HG02588 (cell line): Measurements from ENCODE around the gene RPTOR.
"Not testable (repeated sequence)": the region's sequence is repeated elsewhere in the genome, so short reads cannot be mapped to it uniquely, and the experiment has no call there.

ENCODE experiments used
- ATAC-seq: cut with Tn5 transposase; IDR thresholded peaks from one replicate; pipeline ENCODE4 v1.9.1; 2021; ENCODE audit warnings: mild to moderate bottlenecking, moderate library complexity; ENCODE audit not compliant: unreplicated experiment

Gene RPTOR

DNA sequence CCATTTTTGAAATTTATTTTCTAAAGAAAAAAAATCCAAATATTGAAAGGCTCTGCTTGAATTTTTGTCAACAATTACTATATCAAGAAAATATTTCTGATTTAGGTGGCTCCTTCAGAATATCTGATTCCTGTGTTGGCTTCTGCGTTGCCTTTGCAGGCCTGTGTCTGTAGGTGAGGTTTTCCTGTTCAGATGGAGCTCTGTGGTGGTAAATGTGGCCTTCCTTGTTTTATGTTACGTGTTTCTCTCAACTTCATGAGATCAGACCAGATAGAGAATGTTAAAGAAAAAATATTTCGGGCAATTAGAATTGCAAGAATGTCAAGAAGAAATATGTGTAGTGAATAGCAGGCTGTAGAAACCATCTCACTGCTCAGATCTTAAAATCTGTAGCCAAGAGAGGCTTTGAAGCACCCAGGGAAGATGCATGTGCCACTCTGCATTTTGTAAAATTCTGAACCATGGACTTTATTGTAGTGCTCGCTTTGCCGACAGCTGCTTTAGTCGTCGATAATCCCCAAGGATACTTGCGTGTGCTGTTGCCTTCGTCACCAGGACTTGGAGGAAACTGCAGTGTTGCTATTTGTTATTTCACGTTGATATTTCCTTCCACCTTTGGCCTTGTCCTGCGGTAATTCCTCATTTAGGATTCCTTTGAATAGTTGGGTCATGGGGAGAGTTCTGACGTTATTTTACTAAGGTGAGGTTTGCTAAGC is 69.9 kb downstream of the RPTOR start:
- no peak for ATAC-seq

DNA sequence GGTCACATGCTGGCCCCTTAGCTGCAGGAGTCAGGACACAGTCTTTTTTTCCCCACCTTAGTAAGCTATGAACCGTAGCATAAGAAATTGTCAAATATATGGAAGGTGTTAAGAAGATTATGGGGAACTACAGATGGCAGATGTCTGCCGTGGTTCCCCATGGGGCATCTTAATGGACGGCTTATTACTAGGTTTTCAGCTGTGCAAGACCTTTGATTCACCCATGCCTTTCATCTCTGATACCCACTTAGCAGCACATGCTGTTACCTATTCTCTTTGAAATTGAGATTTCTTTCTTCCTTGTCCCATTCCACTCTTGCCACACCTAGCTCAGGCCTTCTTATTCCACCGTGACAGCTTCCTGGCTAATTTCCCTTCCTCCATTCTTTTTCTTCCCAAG is 70.7 kb downstream of the RPTOR start:
- ATAC-seq, result no peak

DNA sequence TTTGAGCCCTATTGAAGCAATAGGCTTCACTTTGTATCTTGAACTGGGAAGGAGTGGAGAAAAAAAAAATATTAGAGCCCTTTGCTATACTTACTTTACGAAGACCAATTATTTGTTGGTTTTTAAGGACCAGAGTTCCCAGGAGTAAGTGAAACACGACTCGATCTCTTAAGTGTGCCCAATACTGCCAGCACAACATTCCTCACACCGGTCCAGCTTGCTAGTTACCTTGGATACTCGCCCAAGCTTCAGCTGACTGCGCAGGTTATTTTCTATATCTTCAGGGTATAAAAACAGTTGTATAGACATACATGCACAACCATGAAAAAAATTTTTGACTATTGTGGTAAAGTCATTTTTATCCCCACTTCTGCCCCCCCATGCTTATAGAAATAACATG is 72.1 kb downstream of the RPTOR start:
- ATAC-seq, result no peak

DNA sequence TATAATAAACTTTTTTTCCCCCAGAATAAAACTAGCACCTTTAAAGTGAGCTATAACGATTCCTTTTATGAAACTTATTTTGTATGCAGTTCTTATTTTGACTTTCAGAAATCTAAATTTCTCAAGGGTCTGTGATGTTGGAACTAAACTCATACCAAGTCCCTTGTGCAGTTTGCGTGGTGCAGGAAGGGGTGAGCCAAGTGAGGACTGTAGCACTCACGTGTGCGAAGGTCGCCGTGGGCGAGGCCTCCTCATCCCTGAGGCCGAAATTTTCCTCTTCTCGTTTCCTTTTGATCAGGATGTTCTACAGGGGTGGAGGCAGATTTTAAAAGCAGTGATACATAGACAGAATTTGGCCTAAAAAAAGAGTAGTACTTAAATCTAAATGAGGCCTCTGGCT is 73.7 kb downstream of the RPTOR start:
- no peak for ATAC-seq

DNA sequence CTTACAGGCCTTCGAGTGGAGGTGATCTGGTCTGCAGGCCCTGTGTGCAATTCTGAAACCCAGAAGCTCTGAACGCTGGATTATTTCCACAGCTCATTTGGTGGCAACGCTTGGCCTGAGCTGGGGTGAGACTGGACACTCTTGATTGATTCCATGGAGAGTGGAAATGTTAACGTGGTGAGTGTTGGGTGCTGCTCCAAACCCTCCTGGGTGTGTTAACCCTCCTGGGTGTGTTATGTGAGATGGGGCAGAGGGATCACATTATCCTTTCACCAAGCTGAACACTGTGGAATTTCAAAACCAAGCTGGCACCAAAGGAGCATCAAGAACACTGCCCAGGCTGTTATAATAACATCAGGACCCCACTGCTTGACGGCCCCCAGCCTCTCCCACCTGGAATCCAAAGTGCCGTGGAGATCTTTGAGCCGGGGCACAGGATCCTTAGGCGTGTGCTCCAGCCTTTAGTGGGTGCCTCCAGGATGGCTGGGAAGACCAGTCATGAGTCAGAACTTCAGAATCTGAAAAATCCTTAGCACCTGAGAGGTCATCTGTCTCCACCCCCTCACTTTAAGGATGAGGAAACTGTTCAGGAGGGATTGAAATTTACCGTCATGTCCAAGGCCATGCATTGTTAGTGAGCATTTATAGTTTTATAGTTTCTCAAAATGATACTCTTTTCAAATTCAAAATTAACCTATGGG is 75.0 kb downstream of the RPTOR start:
- ATAC-seq, result no peak

DNA sequence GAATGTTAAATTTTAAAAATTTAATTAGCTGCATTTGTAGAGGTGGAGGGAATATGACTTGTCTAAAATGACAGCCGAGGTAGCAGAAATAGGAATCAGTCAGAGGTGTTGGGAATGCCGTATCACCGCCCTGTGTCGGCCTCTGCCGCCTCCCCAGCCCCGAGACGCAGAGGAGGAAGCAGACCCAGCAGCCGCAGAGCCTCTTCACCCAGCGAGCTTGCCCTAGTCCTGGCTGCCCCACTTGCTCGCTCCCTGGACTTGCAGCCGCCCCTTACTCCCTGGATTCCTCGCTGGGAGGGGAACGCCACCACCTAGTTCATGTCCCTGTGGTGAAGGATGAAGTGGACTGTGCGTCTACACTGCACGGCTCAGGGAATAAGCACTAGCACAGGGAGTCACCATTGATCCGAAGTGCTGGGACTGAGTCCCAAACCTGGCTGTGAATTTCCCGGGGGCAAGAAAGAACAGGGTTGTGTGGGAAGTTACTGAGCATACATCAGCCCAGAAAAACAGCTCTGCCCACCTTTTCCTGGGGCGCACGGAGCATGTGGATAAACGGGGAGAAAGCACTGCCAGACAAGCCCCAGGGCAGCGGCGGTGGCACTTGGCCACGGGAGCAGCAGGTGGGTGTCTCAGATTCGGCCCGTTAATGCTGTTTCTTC is 76.8 kb downstream of the RPTOR start:
- ATAC-seq, result no peak

DNA sequence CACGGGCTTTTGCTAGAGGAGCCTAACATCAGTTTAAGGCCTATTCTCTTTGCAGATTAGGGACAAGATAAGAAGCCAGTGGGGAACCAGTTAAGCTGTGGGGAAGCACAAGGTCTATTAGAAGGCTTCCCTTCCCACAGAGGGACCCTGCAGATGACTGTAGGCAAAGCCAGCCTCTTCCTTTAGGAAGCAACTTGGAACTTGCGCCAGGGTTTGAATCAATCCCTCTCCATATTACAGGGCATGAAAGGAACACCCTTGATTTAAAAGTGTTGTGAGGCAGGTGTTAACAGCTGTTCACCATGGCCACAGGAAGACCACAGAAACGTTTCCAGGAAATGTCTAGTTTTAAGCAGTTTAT is 77.3 kb downstream of the RPTOR start:
- no peak for ATAC-seq

DNA sequence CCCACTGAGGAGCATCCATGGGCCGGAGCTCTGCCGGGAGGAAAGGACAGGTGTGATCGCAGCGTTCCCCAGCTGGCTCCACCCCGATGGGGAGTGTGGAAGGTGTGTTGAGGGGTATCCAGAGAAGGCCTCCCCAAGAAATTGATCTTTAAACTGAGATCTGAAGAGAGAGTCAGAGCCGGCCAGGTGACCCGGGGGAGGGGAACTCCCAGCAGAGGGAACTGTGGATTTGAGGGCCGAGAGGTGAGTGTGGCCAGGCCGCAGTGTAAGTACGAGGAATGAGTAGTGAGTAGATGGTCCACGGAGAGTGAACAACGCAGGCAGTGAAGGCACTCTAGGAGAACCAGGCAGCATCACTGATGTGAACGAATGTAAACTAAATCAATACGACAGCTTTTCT is 80.2 kb downstream of the RPTOR start:
- ATAC-seq, result no peak

DNA sequence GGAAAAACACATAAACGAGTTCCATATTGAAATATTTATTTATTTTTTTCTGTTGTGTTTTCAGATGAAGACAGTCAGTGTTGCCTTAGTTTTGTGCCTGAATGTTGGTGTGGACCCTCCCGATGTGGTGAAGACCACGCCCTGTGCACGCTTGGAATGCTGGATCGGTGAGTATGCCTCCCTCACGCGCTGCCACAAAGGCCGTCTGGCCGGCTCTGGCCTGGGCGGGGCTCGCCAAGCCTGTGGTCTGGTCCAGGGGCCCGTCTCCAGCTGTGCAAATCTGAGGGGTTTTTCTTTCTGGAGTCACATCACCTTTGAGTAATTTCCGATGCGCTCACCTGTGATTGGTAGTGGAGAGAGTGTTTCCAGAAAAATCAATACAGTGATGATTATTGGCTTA is 81.0 kb downstream of the RPTOR start:
- ATAC-seq, result no peak

DNA sequence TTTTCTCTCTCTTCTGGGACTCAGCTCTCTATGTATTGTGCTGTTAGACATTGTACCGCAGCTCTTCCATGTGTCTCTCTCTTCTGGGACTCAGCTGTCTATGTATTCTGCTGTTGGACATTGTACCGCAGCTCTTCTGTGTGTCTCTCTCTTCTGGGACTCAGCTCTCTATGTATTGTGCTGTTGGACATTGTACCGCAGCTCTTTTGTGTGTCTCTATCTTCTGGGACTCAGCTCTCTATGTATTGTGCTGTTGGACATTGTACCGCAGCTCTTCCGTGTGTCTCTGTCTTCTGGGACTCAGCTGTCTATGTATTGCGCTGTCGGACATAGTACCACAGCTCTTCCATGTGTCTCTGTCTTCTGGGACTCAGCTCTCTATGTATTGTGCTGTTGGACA is 84.2 kb downstream of the RPTOR start:
- ATAC-seq, result not testable (repeated sequence)

DNA sequence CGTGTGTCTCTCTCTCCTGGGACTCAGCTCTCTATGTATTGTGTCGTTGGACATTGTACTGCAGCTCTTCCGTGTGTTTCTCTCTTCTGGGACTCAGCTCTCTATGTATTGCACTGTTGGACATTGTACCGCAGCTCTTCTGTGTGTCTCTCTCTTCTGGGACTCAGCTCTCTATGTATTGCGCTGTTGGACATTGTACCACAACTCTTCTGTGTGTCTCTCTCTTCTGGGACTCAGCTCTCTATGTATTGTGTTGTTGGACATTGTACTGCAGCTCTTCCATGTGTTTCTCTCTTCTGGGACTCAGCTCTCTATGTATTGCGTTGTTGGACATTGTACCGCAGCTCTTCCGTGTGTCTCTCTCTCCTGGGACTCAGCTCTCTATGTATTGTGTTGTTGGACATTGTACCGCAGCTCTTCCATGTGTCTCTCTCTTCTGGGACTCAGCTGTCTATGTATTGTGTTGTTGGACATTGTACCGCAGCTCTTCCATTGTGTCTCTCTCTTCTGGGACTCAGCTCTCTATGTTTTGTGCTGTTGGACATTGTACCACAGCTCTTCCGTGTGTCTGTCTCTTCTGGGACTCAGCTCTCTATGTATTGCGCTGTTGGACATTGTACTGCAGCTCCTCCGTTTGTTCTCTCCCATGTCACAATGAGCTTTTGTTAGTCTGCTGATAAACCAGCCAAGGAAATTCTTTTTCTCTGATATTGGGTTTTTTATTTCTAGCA is 84.8 kb downstream of the RPTOR start:
- no peak for ATAC-seq

DNA sequence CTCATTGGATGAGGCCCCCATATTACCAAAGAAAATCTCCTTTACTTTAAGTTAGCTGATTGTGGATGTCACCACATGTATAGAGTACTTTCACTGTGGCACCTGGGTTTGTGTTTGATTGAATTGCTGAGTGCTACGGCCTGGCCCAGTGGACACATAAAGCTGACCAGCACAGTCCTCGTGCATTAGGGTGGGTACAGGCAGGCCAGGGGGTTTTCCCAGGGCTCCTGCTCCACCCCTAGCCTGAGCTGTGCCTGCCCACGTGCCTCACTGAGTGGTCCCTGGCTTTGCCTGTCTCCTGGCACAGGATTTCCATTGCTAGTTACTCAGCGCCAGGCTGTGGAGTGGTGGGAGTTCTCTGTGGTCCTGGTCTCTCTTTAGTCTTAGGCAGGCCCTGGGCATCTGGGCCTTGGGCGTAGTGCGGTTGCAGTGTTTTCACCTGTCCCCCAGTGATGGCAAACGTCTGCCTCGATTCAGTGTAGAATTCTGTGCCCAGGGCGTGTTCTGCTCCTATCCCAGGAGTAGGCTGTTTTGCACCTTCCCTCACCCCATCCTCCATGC is 86.0 kb downstream of the RPTOR start:
- no peak for ATAC-seq

DNA sequence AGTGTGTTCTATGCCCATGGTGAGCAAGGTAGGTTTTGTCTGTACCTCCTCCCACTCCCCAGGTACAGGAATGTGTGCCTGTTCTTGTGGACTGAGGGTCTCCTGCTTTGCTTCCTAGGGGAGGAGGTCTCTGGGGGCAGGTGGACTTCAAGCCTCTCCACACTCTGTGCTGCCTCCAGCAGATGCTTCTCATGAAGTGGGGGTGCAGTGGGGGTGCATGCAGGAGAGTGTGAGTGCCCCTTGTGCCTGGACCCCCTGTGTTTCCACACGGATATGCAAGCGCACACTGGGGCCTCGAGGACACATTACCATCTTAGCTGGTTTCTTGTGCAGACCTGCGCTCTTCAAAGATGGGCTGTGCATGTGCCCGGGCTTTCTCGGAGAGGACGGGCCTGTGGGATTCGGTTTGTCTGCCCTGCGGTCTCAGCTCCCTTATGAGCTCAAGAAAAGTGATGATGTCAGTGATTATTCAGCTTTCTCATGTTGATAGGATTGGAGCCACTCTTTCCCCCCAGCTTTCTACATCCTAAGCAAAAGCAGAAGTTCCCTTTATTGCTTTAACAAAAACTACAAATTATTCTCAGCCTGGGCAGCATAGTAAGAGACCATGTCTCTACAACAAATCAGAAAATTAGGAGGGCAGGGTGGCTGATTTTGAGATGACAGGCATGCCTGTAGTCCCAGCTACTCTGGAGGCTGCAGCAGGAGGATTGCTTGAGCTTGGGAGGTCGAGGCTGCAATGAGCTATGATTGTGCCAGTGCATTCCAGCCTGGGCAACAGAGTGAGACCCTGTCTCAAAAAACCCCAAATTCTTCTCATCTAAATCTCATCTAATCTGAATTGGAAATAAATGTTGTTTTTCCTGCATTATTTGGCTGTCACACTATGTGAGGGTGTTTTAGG is 86.8 kb downstream of the RPTOR start:
- no peak for ATAC-seq

DNA sequence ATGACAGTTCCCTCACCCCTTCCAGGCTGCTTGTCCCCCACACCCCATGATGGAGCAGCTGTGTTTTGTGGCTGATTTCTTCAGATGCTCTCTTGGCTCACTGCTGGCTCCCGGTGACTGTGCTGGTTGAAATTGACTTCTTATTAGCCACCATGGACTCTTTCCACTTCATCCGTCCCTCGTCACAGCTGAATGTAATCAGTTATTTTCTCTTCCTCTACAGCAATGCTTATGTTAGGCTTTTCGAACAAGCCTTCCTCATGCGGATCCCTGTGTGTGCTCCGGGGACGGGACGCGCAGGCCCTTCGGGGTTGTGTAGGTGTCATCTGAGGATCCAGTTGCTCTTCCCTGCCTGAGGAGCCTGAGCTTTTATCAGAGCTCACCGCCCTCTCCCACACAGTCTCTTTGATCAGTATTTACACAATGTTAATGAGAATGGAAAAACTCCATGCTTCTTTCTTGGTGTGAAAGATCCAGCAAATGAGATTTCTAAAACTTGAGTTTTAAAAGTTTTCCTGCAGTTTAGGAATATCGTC is 87.5 kb downstream of the RPTOR start:
- no peak for ATAC-seq

DNA sequence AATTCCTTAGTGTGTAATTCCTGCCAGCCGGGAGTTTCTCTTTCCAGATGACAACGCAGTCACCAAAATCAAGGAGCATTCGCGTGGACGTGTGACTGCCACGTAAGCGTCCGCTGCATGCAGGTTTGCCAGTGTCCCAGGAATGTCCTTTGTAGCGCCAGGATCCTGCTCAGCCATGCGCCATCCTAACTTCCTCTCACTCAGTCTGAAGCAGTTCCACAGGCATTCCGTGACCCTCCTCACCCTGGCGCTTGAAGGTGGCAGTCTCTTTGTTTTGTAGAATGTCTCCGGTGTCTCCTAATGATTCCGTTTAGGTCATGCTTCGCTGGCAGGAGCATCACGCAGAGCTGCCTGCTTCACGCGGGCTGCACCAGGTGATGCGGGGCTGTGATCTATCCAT is 88.6 kb downstream of the RPTOR start:
- ATAC-seq, result no peak

DNA sequence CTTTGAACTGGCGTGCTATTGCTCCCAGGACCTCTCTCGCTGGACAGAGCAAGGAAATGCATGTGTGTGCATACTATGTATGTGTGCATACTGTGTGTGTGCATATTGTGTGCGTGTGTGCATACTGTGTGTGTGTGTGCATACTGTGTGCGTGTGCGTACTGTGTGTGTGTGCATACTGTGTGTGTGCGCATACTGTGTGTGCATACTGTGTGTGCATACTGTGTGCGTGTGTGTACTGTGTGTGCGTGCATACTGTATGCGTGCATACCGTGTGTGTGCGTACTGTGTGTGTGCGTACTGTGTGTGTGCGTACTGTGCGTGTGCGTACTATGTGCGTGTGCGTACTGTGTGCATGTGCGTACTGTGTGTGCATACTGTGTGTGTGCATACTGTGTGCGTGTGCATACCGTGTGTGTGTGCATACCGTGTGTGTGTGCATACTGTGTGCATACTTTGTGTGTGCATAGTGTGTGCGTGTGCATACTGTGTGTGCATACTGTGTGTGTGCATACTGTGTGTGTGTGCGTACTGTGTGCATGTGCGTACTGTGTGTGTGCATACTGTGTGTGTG is 89.4 kb downstream of the RPTOR start:
- no peak for ATAC-seq

DNA sequence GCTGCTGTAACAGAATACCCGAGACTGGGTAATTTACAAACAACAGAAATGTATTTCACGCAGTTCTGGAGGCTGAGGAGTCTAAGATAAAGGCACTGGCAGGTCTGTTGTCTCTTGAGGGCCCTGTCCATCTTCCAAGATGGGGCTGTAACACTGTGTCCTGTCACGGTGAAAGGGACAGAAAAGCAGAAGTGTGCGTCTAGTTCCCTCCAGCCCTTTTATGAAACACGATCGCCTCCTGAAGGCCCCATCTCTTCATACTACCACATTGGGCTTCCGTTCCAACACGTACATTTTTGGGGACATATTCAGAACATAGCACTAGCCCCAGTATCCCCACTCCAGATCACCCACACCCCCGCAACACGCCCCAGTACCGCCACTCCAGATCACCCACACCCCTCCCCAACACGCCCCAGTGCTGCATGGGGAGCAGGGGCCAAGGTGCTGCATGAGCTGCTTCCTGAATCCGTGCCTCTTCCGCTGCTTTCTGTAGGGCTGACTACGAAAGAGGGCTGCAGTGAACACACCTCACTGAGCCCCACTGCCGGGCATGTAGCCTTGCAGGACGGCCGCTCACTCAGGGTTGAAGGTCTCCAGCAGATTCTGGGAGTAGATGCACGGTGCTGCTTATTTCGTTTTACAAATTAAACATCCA is 91.9 kb downstream of the RPTOR start:
- no peak for ATAC-seq

DNA sequence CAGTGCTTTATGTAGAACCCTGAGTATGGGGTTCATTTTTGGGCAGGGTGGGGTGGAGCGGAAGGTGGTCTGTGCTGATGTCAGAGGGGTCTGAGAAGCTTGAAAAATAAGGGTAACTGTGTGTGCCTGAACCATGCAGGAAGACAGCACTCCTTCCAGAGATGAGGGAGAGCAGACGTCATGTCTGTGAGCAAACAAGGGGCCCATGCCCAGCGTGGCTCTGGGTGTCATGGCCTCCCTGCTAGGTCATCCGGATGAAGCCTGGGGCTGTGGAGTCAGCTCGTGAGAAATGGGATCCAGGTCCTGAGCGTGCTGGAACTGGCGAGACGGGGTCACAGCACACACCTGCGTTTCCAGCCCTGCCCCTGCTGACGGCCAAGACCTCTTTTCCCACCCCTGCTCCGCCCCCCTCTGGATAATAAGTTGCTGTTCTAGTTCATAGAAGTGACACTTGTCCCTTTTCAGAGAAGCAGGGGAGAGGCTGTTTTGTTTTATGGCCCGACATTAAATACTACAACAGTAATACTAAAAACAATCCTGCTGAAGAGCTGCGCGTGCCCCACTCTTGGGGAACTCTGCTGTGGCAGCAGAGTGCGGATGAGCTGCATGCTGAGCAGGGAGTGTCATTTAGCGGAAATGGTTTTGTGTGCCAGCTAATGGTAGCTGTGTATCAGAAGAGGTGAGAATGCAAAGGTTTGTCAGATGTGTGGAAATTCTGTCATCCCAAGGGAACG is 92.6 kb downstream of the RPTOR start:
- ATAC-seq, result no peak
